ENCODE measurements around the gene YY1. TPM values are rescaled to one million over a fixed set of nuclear protein-coding genes. Genes with fewer than 3 reads are reported as not detected.

Gene YY1
- 10 to 100 TPM; 50.8 to 61.3 (median 58.6) TPM for total RNA-seq

DNA sequence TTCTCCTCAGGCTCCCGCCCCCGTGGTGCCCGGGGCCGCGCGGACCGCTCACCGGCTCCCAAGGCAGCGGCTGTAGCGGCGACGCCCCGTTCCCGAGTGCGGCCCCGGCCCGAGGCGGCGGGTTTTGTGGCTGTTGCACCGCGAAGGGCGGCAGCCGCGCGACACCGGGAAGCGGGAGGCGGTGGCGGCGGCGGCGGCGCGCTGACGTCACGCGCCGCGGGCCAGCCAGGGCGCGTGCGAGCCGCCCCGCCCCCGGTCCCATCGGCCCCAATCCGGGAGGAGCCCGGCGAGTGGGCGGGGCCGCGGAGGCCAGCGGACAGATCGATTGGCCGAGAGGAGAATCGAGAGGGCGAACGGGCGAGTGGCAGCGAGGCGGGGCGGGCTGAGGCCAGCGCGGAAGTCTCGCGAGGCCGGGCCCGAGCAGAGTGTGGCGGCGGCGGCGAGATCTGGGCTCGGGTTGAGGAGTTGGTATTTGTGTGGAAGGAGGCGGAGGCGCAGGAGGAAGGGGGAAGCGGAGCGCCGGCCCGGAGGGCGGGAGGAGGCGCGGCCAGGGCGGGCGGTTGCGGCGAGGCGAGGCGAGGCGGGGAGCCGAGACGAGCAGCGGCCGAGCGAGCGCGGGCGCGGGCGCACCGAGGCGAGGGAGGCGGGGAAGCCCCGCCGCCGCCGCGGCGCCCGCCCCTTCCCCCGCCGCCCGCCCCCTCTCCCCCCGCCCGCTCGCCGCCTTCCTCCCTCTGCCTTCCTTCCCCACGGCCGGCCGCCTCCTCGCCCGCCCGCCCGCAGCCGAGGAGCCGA, at the start of gene YY1:
Gene YY1 (plus strand): TSS at position 726 of the 792 bp plus-strand sequence. CDS start 101 bp downstream, outside the sequence.
- Histone ChIP-seq H3K36me3 (no peaks in the 10 kb centered on the region), H3K27ac (peak within 1 kb of the TSS; percentile 99 to 100 (median 100)), H3K27me3 (no peaks in the 10 kb centered on the region), H3K4me3 (peak within 1 kb of the TSS; percentile 96 to 100 (median 100)), H3K4me1 (peaks cover 28 to 57% (median 40%) of the 10 kb centered on the region in 4 donors), H3K9me3 (no peaks in the 10 kb centered on the region)
- intact Hi-C loops (cut with DNase I; ENCODE audit: low total_unique reads) (no loop called here), in situ Hi-C loops (cut with MboI; ENCODE audit: low pct_ligation_motif_present in 1 of 4, low pct_unique_long_range_greater_than_20kb in 1 of 4, low sequenced_read_pairs in 3 of 4) (no loop called here)
- WGBS, 2 donors (ENCODE audit: low coverage in 1 of 2) = 0% methylated on average over 46 of the region's 125 CpGs; no CpG with 5 or more reads in 1 of the 2 donors
- DNase-seq = peak; percentile 99
- TF ChIP-seq POLR2A (IDR thresholded peaks at IDR 0.05) (peak; percentile 74), EP300 (IDR thresholded peaks at IDR 0.05; ENCODE audit: low read depth) (no peak), POLR2AphosphoS5 (IDR thresholded peaks at IDR 0.05) (peak; percentile 77 to 89 (median 81))

GRCh38 chr14:100190126-100190525, 48.8 kb upstream of the YY1 start:
- WGBS, 2 donors (ENCODE audit: low coverage in 1 of 2) = 79% methylated on average over 1 of the region's 1 CpG; no CpG with 5 or more reads in 1 of the 2 donors
- Histone ChIP-seq H3K4me3 (no peak overlapping the region), H3K27me3 (no peaks in the 10 kb centered on the region), H3K9me3 (no peaks in the 10 kb centered on the region), H3K27ac (no peak overlapping the region), H3K36me3 (no peaks in the 10 kb centered on the region), H3K4me1 (peaks cover 5 to 41% (median 30%) of the 10 kb centered on the region in 4 donors)
- in situ Hi-C loops (cut with MboI; ENCODE audit: low pct_ligation_motif_present in 1 of 4, low pct_unique_long_range_greater_than_20kb in 1 of 4, low sequenced_read_pairs in 3 of 4) = loop anchor here in 2 of 4 donors (25.0 kb wide), 1 partner anchor 203 kb away; no protein-coding TSS in a partner anchor
- intact Hi-C loops (cut with DNase I; ENCODE audit: low total_unique reads) = loop anchor here (2.0 to 5.0 kb wide), 2 partner anchors 57 to 208 kb away; no protein-coding TSS in a partner anchor
- TF ChIP-seq EP300 (IDR thresholded peaks at IDR 0.05; ENCODE audit: low read depth) = no peak
- TF ChIP-seq, protein P1, sequence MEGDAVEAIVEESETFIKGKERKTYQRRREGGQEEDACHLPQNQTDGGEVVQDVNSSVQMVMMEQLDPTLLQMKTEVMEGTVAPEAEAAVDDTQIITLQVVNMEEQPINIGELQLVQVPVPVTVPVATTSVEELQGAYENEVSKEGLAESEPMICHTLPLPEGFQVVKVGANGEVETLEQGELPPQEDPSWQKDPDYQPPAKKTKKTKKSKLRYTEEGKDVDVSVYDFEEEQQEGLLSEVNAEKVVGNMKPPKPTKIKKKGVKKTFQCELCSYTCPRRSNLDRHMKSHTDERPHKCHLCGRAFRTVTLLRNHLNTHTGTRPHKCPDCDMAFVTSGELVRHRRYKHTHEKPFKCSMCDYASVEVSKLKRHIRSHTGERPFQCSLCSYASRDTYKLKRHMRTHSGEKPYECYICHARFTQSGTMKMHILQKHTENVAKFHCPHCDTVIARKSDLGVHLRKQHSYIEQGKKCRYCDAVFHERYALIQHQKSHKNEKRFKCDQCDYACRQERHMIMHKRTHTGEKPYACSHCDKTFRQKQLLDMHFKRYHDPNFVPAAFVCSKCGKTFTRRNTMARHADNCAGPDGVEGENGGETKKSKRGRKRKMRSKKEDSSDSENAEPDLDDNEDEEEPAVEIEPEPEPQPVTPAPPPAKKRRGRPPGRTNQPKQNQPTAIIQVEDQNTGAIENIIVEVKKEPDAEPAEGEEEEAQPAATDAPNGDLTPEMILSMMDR (IDR thresholded peaks at IDR 0.05) = no peak
- TF ChIP-seq POLR2A (IDR thresholded peaks at IDR 0.05) = no peak
- TF ChIP-seq POLR2AphosphoS5 (IDR thresholded peaks at IDR 0.05) = no peak
- DNase-seq = no peak

GRCh38 chr14:100191584-100192249, 47.2 kb upstream of the YY1 start:
- H3K4me3 ChIP-seq = no peak overlapping the region
- in situ Hi-C loops (cut with MboI; ENCODE audit: low pct_ligation_motif_present in 1 of 4, low pct_unique_long_range_greater_than_20kb in 1 of 4, low sequenced_read_pairs in 3 of 4) = loop anchor here in 2 of 4 donors (25.0 kb wide), 1 partner anchor 204 kb away; no protein-coding TSS in a partner anchor
- WGBS, 2 donors (ENCODE audit: low coverage in 1 of 2) = 80 to 88% methylated on average over 7 to 14 of the region's 14 CpGs

GRCh38 chr14:100192250-100192671, 46.7 kb upstream of the YY1 start:
- in situ Hi-C loops (cut with MboI; ENCODE audit: low pct_ligation_motif_present in 1 of 4, low pct_unique_long_range_greater_than_20kb in 1 of 4, low sequenced_read_pairs in 3 of 4) = loop anchor here in 2 of 4 donors (25.0 kb wide), 1 partner anchor 205 kb away; no protein-coding TSS in a partner anchor
- H3K27me3 ChIP-seq = no peaks in the 10 kb centered on the region
- DNase-seq = peak; percentile 21
- H3K4me1 ChIP-seq = peaks cover 5 to 36% (median 27%) of the 10 kb centered on the region in 4 donors
- no peaks in the 10 kb centered on the region for H3K9me3 ChIP-seq
- peak overlapping the region; percentile 85 to 95 (median 89) for H3K27ac ChIP-seq
- TF ChIP-seq, protein P1 (IDR thresholded peaks at IDR 0.05) = no peak
- TF ChIP-seq EP300 (IDR thresholded peaks at IDR 0.05; ENCODE audit: low read depth) (no peak), POLR2AphosphoS5 (IDR thresholded peaks at IDR 0.05) (no peak)
- peak overlapping the region in 3 of 4 donors; percentile 25 to 52 (median 26) for H3K4me3 ChIP-seq
- 61% methylated on average over 13 of the region's 21 CpGs; no CpG with 5 or more reads in 1 of the 2 donors for WGBS, 2 donors (ENCODE audit: low coverage in 1 of 2)
- no peaks in the 10 kb centered on the region for H3K36me3 ChIP-seq
- intact Hi-C loops (cut with DNase I; ENCODE audit: low total_unique reads) = loop anchor here (5.0 kb wide), 1 partner anchor 210 kb away; no protein-coding TSS in a partner anchor

More at GRCh38 chr14:100191584-100192249, 47.2 kb upstream of the YY1 start:
- intact Hi-C loops (cut with DNase I; ENCODE audit: low total_unique reads) = loop anchor here (2.0 to 5.0 kb wide), 2 partner anchors 59 to 209 kb away; no protein-coding TSS in a partner anchor
- TF ChIP-seq, protein P1 (IDR thresholded peaks at IDR 0.05) = no peak
- TF ChIP-seq POLR2AphosphoS5 (IDR thresholded peaks at IDR 0.05) = no peak
- Histone ChIP-seq H3K4me1 (peaks cover 5 to 41% (median 30%) of the 10 kb centered on the region in 4 donors), H3K9me3 (no peaks in the 10 kb centered on the region), H3K36me3 (no peaks in the 10 kb centered on the region), H3K27me3 (no peaks in the 10 kb centered on the region), H3K27ac (peak overlapping the region; percentile 85 to 95 (median 89))
- DNase-seq = no peak
